ENCODE measurements around the gene SUGCT. TPM values are rescaled to one million over a fixed set of nuclear protein-coding genes. Genes with fewer than 3 reads are reported as not detected.

Gene SUGCT
- total RNA-seq, 2 experiments from 2014 or later, result not detected

DNA sequence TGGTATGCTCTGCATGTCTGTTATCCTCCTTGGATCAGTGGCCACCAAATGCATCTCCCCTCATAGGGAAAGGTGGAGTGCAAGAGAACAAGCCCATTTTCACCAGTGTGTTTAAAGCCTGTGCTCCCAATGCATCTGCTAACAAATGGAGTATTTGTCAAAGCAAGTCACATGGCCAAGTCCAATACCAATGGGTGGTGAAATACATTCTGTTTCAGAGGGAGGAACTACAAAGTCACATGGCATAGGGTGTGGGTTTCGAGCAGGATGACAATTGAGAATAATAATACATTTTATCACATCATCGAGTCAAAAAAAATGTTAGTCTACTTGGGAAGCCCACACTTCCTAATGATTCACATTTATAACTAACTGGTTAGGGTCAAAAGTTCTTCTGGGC, 62.7 kb downstream of the SUGCT start:
- BruUV-seq (replicated peaks), result no TSS peak

GRCh38 chr7:40199076-40199802, 64.4 kb downstream of the SUGCT start:
- Histone ChIP-seq H3K4me1 (ENCODE audit: insufficient read depth, low read length, poor library complexity, severe bottlenecking) (no peaks in the 10 kb centered on the region), H2AFZ (ENCODE audit: low read length) (no peak overlapping the region), H3K27ac (ENCODE audit: low read depth, low read length, poor library complexity, severe bottlenecking) (no peak overlapping the region), H3K4me2 (ENCODE audit: low read length) (no peak overlapping the region), H3K36me3 (ENCODE audit: insufficient read depth, low read length) (no peaks in the 10 kb centered on the region), H3K9me2 (ENCODE audit: insufficient read depth, low read length) (no peaks in the 10 kb centered on the region), H3K4me3 (ENCODE audit: low read depth, low read length, poor library complexity, severe bottlenecking) (no peak overlapping the region), H3K79me2 (ENCODE audit: insufficient read depth, low read depth, low read length) (no peaks in the 10 kb centered on the region), H3K9me3 (ENCODE audit: low read length) (no peaks in the 10 kb centered on the region), H4K20me1 (ENCODE audit: insufficient read depth, low read length) (no peaks in the 10 kb centered on the region)
- CTCF ChIA-PET (ENCODE audit: unreplicated experiment), result no interaction called here
- DNase-seq (ENCODE audit: low spot score), result peak; percentile 5
- intact Hi-C loops (cut with micrococcal nuclease; ENCODE audit: unreplicated experiment), result no loop called here
- TF ChIP-seq CTCF (conservative IDR thresholded peaks at IDR 0.05; ENCODE audit: low read length) (peak; percentile 70), EZH2phosphoT487 (IDR thresholded peaks at IDR 0.05; ENCODE audit: borderline replicate concordance, low read depth, low read length) (no peak)
- BruUV-seq (replicated peaks), result no TSS peak
- POLR2A ChIA-PET, result no interaction called here

More for the DNA sequence above, 62.7 kb downstream of the SUGCT start:
- ChIA-PET POLR2A (no interaction called here), CTCF (ENCODE audit: unreplicated experiment) (no interaction called here)
- DNase-seq (ENCODE audit: low spot score), result no peak
- Histone ChIP-seq H3K4me3 (ENCODE audit: low read depth, low read length, poor library complexity, severe bottlenecking) (no peak overlapping the region), H3K9me2 (ENCODE audit: insufficient read depth, low read length) (no peaks in the 10 kb centered on the region), H2AFZ (ENCODE audit: low read length) (no peak overlapping the region), H3K9me3 (ENCODE audit: low read length) (no peaks in the 10 kb centered on the region), H3K4me1 (ENCODE audit: insufficient read depth, low read length, poor library complexity, severe bottlenecking) (no peaks in the 10 kb centered on the region), H3K36me3 (ENCODE audit: insufficient read depth, low read length) (no peaks in the 10 kb centered on the region), H3K4me2 (ENCODE audit: low read length) (no peak overlapping the region), H4K20me1 (ENCODE audit: insufficient read depth, low read length) (no peaks in the 10 kb centered on the region), H3K27ac (ENCODE audit: low read depth, low read length, poor library complexity, severe bottlenecking) (no peak overlapping the region), H3K79me2 (ENCODE audit: insufficient read depth, low read depth, low read length) (no peaks in the 10 kb centered on the region)
- TF ChIP-seq CTCF (conservative IDR thresholded peaks at IDR 0.05; ENCODE audit: low read length) (no peak), EZH2phosphoT487 (IDR thresholded peaks at IDR 0.05; ENCODE audit: borderline replicate concordance, low read depth, low read length) (no peak)
- intact Hi-C loops (cut with micrococcal nuclease; ENCODE audit: unreplicated experiment), result no loop called here

GRCh38 chr7:40200791-40201190, 66.0 kb downstream of the SUGCT start:
- CTCF ChIA-PET (ENCODE audit: unreplicated experiment), result no interaction called here
- H3K9me2 ChIP-seq (ENCODE audit: insufficient read depth, low read length), result no peaks in the 10 kb centered on the region
- POLR2A ChIA-PET, result interaction anchor here (0.8 kb wide), 1 partner anchor 15 kb away, joined by 5 read pairs; no protein-coding TSS in a partner anchor
- intact Hi-C loops (cut with micrococcal nuclease; ENCODE audit: unreplicated experiment), result no loop called here
- no peaks in the 10 kb centered on the region for H3K4me1 ChIP-seq (ENCODE audit: insufficient read depth, low read length, poor library complexity, severe bottlenecking)
- H3K36me3 ChIP-seq (ENCODE audit: insufficient read depth, low read length), result no peaks in the 10 kb centered on the region
- TF ChIP-seq CTCF (conservative IDR thresholded peaks at IDR 0.05; ENCODE audit: low read length) (no peak), EZH2phosphoT487 (IDR thresholded peaks at IDR 0.05; ENCODE audit: borderline replicate concordance, low read depth, low read length) (no peak)
- H4K20me1 ChIP-seq (ENCODE audit: insufficient read depth, low read length), result no peaks in the 10 kb centered on the region
- no peak overlapping the region for H2AFZ ChIP-seq (ENCODE audit: low read length)
- BruUV-seq (replicated peaks), result no TSS peak
- no peaks in the 10 kb centered on the region for H3K79me2 ChIP-seq (ENCODE audit: insufficient read depth, low read depth, low read length)
- H3K4me3 ChIP-seq (ENCODE audit: low read depth, low read length, poor library complexity, severe bottlenecking), result no peak overlapping the region
- H3K4me2 ChIP-seq (ENCODE audit: low read length), result no peak overlapping the region
- no peaks in the 10 kb centered on the region for H3K9me3 ChIP-seq (ENCODE audit: low read length)
- H3K27ac ChIP-seq (ENCODE audit: low read depth, low read length, poor library complexity, severe bottlenecking), result no peak overlapping the region
- no peak for DNase-seq (ENCODE audit: low spot score)

Data from OCI-LY7 (cell line).